Inflammatory macrophage treated with lipopolysaccharide for 1 hour (primary cell): Measurements from ENCODE around the gene GPD2.

Source experiments
- DNase-seq, 2 donors: peaks; one replicate each; pipeline ENCODE4 v3.0.0-alpha.2; 2020 to 2022

The GPD2 gene

DNA sequence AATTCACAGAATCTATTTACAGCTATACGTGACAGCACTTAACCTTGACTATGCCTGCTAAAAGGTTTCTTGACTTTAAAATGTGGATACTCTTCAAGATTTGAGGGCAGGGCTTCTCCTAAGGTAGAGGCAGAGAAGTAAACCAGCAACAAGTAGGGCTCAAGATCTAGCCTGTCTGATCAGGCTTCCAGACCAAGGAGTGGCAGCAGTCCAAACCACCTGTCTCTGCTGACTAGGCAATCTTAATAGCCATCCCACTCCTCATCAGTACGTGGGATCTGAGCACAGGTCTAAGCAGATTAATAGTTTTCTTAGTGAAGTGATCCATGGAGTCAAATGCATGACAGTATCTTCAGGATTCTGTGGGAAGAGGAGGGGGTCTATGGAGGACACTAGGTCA is 100.4 kb downstream of the GPD2 start:
- DNase-seq, result no peak

DNA sequence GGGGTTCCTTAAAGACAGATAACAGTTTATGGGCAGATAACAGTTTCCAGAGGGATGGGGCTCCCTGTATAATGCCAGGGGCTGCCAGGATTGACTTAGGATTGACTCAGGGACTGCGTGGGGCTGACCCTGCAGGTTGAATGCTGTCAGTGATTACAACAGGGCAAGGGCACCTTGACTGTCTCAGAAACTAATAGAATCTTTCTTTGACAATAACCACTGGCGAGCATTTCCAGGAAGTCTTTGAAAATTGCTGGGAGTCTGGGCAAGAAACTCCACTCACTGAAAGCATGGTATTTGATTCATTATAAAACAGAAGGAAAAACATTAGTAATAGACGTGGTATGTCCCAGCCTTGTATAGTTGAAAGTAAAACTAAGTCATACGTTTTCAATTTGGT is 101.0 kb downstream of the GPD2 start:
- DNase-seq, result no peak

GRCh38 chr2:156538083-156538504 is 101.9 kb downstream of the GPD2 start:
- DNase-seq, result no peak

DNA sequence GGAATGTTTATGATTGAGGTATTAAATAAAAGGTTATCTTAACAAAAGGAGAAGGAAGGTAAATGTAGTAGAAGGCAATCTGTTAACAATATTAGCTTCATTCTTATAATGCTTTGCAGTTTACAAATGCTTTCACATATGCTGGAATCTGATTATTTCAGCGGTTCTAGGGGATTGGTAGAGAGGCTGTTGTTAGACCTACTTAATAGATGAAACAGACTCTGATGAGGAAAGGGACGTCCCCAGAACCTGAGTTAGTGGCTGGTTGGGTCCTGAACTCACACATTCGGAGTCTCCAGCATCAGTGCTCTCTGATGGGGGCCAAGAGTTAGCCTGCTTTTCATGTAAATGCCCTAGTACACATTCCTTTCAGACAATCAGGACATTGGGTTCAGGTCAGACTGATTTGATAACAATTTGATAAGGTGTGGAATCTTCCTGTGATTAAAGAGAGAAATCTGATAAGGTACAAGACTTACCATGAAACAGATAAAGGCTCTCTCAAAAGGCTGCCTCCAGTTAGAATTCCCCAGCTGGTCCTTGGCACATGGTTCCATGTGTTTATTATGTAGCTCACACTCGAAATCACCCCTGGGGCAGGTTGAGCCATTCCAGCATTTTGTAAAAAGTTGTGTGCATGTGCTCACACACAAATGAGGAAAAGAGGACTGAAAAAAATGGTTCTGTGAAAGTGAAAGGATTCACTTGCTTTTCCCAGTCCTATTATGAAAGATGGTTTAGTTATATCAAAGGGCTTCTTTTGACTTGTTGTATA is 103.1 kb downstream of the GPD2 start:
- peak in 1 of 2 donors; percentile 7 for DNase-seq

DNA sequence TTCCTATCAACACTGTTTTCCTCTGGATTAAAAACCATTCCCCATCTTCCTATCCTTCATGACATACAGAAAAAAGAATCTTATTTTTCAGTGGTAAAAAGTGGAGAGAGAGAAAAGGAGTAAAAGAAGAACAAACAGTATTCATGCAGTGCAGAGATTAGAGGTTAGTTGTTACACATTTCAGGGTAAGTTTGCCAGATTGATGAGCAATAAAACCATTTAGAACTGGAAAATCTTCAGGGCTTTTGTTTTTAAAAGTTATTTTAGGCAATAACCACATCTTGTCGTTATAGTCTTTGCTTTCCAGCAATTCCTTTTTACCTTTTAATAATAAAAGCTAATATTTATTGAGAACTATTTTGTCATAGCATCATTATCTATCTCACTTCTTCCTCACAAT is 104.5 kb downstream of the GPD2 start:
- no peak for DNase-seq

- no peak for DNase-seq
Observed at GRCh38 chr2:156541229-156541628, 105.0 kb downstream of the GPD2 start.

- DNase-seq, result no peak
Observed at GRCh38 chr2:156541706-156542105, 105.5 kb downstream of the GPD2 start.

- DNase-seq, result no peak
Observed at GRCh38 chr2:156548413-156548812, 112.2 kb downstream of the GPD2 start.

DNA sequence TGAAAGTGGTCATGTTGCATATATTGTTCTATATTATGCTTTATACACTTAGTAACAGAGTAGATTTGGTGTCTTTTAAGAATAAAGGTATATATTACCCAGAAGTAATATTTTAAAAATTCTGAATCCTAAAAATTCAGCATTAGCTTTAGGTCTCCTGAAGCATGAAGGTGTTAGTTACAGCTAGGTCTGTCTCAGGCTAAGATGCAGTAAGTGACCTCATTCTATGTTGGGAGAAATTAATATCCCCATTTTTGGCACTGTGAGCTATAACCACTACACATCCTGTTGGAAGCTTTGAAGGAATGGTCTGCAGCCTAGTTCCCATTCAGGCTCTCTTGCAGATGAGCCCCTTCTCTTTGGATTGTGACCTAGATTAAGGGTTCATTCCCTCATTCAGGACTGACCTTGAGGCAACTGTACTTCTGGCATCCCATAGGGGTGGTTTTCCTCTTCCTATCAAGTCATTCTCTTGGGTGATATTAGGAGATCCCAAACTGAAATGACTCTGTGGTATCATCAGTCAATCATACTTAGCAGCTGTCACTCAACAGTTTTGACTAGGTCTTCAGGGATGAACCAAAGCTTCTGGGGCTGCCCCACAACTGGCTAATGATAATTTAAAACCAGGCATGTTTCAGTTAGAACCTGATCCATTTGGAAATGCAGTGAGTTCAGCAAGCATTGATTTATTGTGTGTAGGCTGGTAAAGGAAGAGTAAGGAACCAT is 117.7 kb downstream of the GPD2 start:
- DNase-seq, result no peak

DNA sequence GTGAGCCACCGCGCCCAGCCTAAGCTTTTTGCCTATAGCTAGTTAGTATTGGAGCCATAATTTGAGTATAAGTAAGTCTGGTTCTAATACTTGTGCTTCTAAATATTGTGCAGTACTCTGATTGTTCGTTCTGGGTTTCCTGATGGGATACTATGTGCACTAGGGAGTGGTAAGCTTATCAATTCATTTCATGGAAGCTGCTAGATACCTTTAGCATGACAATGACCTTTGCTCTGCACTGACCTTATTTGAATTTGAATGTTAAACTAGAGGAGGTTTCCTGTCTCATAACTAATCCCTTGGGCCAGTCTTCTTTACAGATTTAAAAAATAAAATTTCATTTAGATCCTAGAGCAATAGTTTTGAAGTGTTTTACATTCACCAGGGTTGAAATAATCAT is 125.1 kb downstream of the GPD2 start:
- no peak for DNase-seq

DNA sequence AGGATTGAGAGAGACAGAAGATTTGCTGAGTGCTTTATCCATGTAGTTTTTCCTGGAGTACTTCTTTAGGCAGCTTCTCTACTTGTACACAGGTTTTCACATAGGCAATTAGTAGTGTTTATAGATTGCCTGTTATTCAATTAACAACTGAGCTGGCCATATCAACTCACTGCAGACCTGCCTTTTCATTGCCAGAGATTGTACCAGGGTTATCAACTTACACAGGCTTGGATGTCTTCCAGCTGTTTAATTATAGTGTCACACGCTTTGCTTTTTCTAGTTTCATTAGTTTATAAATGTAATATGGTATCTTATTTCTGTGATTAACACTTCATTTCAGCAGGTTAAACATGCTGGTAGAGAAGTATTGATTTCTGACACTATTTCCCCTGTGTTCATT is 125.9 kb downstream of the GPD2 start:
- no peak for DNase-seq

GRCh38 chr2:156563994-156564753 is 128.0 kb downstream of the GPD2 start:
- DNase-seq, result no peak

- no peak for DNase-seq
Observed at GRCh38 chr2:156565066-156565710, 129.0 kb downstream of the GPD2 start.

DNA sequence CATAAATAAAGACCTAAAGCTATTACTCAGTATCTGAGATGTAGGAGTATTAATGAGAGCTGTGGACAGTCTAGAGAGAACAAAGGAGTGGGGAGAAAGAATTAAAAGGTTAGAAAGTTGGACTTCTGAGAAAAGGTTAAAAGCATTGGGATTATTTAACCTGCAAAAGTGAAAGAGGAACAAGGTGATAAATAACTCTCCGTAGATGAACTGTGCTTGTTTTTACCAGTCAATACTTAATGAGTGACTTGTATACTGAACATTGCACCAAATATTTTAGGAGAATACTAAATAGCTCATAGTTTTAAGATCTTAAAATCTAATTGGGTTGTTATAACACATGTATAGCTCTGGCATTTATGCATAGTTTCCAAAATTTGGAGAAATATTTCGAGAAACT is 137.5 kb downstream of the GPD2 start:
- no peak for DNase-seq

DNA sequence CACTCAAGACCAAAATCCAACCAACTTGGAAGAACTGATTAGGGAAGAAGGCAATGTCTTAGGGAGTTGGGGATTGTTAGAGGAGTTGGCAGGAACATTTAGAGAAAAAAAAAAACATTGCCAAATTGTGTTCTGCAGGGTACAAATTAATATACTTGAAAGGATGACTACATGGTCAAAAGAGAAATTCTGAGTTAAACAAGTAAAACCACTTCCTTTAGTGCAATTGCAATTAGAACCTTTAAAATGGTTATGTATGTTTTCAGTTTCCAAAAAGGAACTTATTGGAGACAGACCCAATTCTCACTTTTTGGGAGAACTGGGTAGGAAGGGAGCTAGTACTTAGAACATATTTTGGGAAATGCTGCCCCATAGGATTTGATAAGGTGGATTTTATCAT is 137.9 kb downstream of the GPD2 start:
- DNase-seq, result no peak

DNA sequence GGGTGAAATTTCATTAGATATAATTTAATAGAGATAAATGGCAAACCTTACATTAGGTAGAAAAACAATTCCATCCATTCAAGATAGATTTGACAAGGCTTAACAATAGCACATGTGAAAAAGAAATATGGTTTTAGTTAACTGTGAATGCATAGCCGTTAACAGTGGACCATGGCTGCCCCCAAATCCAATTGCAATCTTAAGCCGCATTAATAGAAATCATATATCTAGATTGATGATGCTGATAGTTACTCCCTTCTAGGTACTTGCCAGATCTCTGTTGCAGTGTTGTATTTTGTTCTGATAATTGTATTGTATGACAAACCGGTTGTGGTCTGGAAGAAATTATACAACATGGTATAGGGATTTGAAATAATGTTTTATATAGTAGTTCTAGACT is 139.8 kb downstream of the GPD2 start:
- DNase-seq, result no peak

DNA sequence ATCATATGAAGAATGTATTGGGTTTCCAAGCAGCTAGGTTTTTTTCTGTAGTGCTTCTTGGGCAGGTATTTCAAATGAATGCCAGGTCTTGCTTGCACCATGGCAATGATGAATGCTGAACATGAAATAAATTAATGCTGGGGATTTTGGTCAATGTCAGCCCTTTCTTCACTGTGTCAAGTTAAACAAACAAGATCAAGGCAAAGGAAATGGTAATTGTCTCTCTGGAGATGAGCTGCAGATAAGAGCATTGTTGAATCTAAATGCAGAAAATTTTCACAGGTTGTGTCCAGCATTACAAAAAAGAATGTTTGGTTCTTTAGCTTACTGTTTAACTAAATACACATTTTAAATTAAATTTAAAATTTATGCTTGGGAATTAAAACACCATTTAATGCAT is 144.3 kb downstream of the GPD2 start:
- no peak for DNase-seq

- no peak for DNase-seq
Observed at GRCh38 chr2:156581280-156581679, 145.1 kb downstream of the GPD2 start.

GRCh38 chr2:156585457-156585856 is 149.3 kb downstream of the GPD2 start:
- peak in 1 of 2 donors; percentile 8 for DNase-seq

DNA sequence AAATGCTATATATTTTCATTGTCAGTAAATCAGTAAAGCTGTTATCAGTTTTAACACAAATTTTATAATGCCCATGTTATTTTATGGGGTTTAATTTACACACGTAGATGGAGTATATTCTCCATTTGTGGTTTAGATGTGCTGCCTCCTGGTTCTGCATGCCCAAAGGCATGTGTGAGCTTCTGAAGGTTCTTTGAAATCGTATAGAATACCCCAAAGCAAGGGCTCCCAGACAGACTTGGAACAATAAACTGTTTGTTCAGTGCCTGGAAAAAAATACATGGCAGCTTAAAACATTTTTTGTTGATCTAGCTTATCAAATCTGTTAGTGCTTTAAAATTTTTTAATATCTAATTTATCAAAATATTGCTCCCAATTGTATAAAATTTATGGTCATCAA is 150.4 kb downstream of the GPD2 start:
- no peak for DNase-seq

- peak in 1 of 2 donors; percentile 22 for DNase-seq
Observed at GRCh38 chr2:156589381-156590079, 153.4 kb downstream of the GPD2 start.

GRCh38 chr2:156590085-156590739 is 154.0 kb downstream of the GPD2 start:
- DNase-seq, result no peak
